HG02973 (cell line): ENCODE measurements around the gene COPS3.

ENCODE experiments used
- ATAC-seq: cut with Tn5 transposase; IDR thresholded peaks from one replicate; pipeline ENCODE4 v1.9.1; 2021; ENCODE audit warnings: moderate library complexity; ENCODE audit not compliant: unreplicated experiment

Gene COPS3

DNA sequence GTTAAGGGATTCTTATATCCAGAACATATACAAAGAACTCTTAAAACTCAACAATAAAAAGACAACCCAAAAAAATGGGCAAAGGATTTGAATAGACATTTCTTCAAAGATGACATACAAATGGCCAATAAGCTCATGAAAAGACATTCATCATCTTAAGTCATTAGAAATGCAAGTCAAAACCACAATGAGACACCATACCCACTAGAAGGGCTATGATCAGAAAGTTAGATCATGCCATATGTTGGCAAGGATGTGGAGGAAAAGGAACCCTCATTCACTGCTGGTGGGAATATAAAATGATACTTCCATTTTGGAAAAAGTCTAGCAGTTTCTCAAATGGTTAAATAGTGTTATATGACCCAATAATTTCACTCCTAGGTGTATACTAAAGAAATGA is 84.3 kb downstream of the COPS3 start:
- no peak for ATAC-seq
